Stimulated activated naive CD8-positive, alpha-beta T cell treated with anti-CD3 and anti-CD28 coated beads, Interleukin-15, Interleukin-2, amounts not matched to agents 100 ng/mL and 50 ng/mL, for 24 hours (primary cell): Measurements from ENCODE around the gene RAB9B.
"Not testable (repeated sequence)": the region's sequence is repeated elsewhere in the genome, so short reads cannot be mapped to it uniquely, and the experiment has no call there.

Experiments
- H3K27ac Mint-ChIP-seq: one replicate; pipeline ENCODE4 v1.8.0; 2021; ENCODE audit warnings: mild to moderate bottlenecking, mixed read lengths
- H3K27me3 Mint-ChIP-seq: one replicate; pipeline ENCODE4 v1.8.0; 2021; ENCODE audit warnings: mixed read lengths
- H3K36me3 Mint-ChIP-seq: one replicate; pipeline ENCODE4 v1.8.0; 2021; ENCODE audit warnings: low read depth, mixed read lengths
- H3K4me1 Mint-ChIP-seq: one replicate; pipeline ENCODE4 v1.8.0; 2021; ENCODE audit warnings: low read depth, mixed read lengths
- H3K4me3 Mint-ChIP-seq: one replicate; pipeline ENCODE4 v1.8.0; 2021; ENCODE audit warnings: mild to moderate bottlenecking, mixed read lengths
- H3K9me3 Mint-ChIP-seq: one replicate; pipeline ENCODE4 v1.8.0; 2021; ENCODE audit warnings: mixed read lengths

Gene RAB9B

DNA sequence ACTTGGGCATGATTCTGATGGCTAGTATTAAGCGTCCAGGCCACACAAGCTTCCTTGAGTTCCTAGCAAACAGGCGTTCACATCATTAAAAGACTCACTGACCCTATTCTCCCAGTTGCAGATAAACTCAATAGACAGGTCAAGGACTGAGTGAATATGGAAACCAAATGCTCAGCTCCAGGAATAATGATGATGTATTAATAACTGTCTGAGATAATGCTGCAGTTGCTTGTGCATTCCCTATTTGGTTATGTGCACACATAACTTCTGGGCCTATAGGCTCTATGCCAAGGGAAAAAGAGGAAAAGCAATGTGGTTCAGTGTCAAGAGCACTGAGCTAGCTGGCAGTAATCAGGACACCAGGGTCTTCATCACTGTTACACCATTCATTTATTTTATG lies 3.5 kb downstream of the RAB9B start:
- no peak overlapping the region for H3K4me3 Mint-ChIP-seq

DNA sequence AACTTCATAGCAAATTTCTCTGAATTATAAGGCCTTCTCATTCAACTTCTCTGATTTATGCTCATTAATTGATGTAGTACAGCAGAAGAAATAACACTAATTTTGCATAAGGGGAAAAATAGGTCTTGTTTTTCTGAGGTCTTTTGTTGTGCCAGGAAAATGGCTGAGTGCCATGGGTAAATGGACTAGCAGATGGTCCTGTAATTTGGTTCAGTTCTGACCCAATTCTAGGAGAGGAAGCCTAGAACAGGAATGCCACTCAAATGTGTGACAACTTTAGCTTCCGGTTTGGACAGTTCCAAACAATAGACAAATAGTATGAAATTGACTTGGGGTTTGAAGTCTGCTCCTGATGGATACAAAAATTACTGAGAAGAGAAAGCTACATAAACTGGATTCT lies 6.2 kb downstream of the RAB9B start:
- no peaks in the 10 kb centered on the region for H3K9me3 Mint-ChIP-seq
- peaks cover 5% of the 10 kb centered on the region for H3K4me1 Mint-ChIP-seq

More for the DNA sequence above, 3.5 kb downstream of the RAB9B start:
- Mint-ChIP-seq H3K27ac (no peak overlapping the region), H3K36me3 (no peaks in the 10 kb centered on the region), H3K9me3 (no peaks in the 10 kb centered on the region), H3K4me1 (peaks cover 12% of the 10 kb centered on the region), H3K27me3 (no peaks in the 10 kb centered on the region)

DNA sequence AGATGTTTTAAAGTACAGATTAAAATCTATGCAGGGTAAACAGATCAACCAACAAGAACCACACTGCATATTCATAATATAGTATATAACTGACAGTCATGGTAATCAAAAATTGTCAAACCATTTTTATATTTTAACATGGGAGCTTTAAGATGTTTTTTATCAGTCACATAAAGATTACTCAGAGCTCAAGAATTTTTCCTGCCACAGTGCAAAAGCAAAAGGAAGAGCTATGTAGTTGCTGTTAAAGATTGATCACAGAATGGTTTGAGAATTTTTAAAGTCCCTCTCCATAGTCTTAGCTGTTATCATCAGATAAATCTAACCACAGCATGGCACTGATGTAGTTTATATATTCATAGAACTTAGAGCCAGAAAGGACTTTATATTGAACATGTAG lies 8.5 kb downstream of the RAB9B start:
- Mint-ChIP-seq H3K4me1 (peaks cover 5% of the 10 kb centered on the region), H3K9me3 (no peaks in the 10 kb centered on the region), H3K27ac (no peak overlapping the region), H3K36me3 (no peaks in the 10 kb centered on the region), H3K4me3 (no peak overlapping the region), H3K27me3 (no peaks in the 10 kb centered on the region)

More for the DNA sequence above, 6.2 kb downstream of the RAB9B start:
- H3K27ac Mint-ChIP-seq, result no peak overlapping the region
- H3K27me3 Mint-ChIP-seq, result no peaks in the 10 kb centered on the region
- no peaks in the 10 kb centered on the region for H3K36me3 Mint-ChIP-seq
- no peak overlapping the region for H3K4me3 Mint-ChIP-seq

DNA sequence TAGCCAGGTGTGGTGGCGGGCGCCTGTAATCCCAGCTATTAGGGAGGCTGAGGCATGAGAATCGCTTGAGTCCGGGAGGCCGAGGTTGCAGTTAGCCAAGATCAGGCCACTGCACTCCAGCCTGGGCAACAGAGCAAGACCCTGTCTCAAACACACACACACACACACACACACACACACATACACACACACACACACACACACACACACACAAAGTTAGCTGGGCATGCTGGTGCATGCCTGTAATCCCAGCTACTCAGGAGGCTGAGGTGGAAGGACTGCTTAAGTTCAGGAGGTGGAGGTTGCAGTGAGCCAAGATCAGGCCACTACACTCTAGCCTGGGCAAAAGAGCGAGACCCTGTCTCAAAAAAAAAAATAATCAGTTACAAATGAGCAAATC lies 11.3 kb downstream of the RAB9B start:
- not testable (repeated sequence) for H3K27ac Mint-ChIP-seq, H3K9me3 Mint-ChIP-seq, H3K4me3 Mint-ChIP-seq, H3K27me3 Mint-ChIP-seq, H3K4me1 Mint-ChIP-seq, H3K36me3 Mint-ChIP-seq

DNA sequence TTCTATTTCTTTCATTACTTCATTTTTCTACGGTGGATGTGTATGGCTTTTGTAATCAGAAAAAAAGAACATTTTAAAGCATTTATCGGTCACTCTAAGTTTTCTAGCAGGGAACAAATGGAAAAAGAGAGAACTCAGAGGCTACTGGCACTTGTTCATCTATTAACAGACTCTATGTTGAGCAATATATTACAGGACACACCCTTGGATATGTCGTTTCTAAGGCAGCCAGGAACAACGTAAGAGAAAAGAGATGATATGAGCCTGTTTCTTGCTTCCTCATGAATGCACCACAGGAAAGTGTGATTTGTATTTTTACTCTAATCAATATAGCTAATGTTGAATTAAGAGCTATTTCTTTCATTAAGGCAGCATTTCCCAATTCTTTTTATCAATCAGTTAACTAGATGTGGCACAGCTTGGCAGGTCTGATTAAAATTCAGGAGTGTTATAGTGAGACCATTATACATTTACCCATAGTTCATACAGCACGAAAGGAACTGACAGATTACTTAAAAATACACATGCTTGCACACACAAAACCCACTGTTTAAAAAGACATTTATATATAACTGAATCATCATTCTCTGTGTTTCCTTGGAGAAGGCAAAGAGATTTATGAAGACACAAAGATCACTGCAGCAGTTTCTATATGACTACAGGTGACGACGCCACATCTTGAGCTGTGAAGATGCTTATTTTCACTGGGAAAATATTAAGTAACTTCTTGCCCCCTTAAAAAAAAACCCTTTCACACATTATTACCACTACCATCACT lies 13.0 kb downstream of the RAB9B start:
- no peak overlapping the region for H3K4me3 Mint-ChIP-seq
- H3K4me1 Mint-ChIP-seq, result no peaks in the 10 kb centered on the region
- H3K27me3 Mint-ChIP-seq, result peaks cover 13% of the 10 kb centered on the region
- H3K9me3 Mint-ChIP-seq, result no peaks in the 10 kb centered on the region
- H3K36me3 Mint-ChIP-seq, result no peaks in the 10 kb centered on the region
- no peak overlapping the region for H3K27ac Mint-ChIP-seq

DNA sequence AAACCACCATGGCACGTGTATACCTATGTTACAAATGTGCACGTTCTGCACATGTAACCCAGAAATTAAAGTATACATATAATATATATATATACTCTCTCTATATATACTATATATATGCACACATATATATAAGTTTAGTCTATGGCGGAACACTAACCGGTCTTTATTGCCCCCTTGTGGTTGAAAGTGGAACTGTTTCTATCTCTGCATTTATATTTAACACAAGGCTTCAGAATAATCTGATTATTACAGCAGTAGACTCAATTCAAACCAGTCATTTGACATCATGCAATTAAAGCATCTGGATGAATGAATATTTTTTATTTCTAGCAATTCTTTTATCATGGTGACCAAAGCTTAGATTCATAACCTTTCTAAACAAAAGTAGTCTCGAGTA lies 14.6 kb downstream of the RAB9B start:
- no peak overlapping the region for H3K27ac Mint-ChIP-seq
- H3K4me3 Mint-ChIP-seq, result no peak overlapping the region
- H3K4me1 Mint-ChIP-seq, result no peaks in the 10 kb centered on the region
- peaks cover 13% of the 10 kb centered on the region for H3K27me3 Mint-ChIP-seq
- no peaks in the 10 kb centered on the region for H3K36me3 Mint-ChIP-seq
- no peaks in the 10 kb centered on the region for H3K9me3 Mint-ChIP-seq

DNA sequence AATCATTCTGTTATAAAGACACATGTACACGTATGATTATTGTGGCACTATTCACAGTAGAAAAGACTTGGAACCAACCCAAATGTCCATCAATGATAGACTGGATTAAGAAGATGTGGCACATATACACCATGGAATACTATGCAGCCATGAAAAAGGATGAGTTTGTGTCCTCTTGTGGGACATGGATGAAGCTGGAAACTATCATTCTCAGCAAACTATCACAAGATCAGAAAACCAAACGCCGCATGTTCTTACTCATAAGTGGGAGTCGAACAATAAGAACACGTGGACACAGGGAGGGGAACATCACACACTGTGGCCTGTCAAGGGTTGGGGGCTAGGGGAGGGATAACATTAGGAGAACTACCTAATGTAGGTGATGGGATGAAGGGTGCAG lies 15.0 kb downstream of the RAB9B start:
- H3K27me3 Mint-ChIP-seq, result peaks cover 13% of the 10 kb centered on the region

DNA sequence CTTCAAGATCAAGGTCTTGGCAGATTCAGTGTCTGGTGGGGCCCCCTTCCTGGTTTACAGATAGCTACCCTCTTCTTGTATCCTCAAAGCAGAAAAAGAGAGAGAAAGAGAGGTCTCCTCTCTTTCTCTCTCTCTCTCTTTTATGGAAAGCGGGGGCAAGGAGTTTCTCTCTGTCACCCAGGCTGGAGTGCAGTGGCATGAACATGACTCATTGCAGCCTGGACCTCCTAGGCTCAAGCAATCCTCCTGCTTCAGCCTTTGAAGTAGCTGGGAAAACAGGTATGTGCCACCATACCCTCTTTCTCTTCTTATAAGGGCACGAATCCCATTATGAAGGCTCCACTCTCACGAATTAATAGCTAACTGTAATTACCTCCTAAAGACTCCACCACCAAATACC lies 20.2 kb downstream of the RAB9B start:
- Mint-ChIP-seq H3K36me3 (no peaks in the 10 kb centered on the region), H3K27ac (no peak overlapping the region), H3K4me1 (peaks cover 4% of the 10 kb centered on the region), H3K9me3 (no peaks in the 10 kb centered on the region), H3K27me3 (peaks cover 13% of the 10 kb centered on the region), H3K4me3 (no peak overlapping the region)

More for the DNA sequence above, 15.0 kb downstream of the RAB9B start:
- H3K27ac Mint-ChIP-seq, H3K4me3 Mint-ChIP-seq, H3K36me3 Mint-ChIP-seq, H3K9me3 Mint-ChIP-seq, H3K4me1 Mint-ChIP-seq: not testable (repeated sequence)

DNA sequence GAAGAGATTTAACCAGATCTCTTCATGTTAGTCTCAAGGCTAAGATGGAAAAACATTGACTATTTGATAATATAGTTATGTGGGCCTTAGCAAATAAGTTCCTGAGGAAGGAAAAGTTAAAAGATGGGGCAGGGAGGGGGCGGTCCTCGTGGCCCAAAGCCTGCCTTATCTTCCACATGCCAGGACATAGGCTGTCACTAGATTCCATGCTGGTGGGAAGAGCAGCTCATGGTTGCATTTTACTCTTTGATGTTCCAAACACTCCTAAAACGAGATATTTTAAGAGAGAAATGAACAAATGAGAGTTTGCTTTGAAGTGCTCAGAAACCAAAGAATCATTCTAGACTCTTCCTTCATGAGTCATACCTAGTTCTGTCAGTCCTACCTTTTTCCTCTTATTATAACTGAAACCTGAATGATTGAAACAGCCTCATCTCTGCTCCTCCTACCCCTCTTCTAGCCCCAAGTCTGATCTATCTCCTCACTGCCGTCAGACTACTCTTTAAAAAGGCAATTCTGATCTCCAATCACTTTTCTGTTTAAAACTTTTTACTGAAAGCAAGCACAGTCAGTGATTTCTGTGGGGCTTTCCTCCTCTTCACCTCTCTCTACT lies 25.1 kb downstream of the RAB9B start:
- Mint-ChIP-seq H3K27ac (no peak overlapping the region), H3K4me3 (no peak overlapping the region), H3K9me3 (no peaks in the 10 kb centered on the region), H3K36me3 (no peaks in the 10 kb centered on the region), H3K4me1 (peaks cover 4% of the 10 kb centered on the region), H3K27me3 (no peaks in the 10 kb centered on the region)

DNA sequence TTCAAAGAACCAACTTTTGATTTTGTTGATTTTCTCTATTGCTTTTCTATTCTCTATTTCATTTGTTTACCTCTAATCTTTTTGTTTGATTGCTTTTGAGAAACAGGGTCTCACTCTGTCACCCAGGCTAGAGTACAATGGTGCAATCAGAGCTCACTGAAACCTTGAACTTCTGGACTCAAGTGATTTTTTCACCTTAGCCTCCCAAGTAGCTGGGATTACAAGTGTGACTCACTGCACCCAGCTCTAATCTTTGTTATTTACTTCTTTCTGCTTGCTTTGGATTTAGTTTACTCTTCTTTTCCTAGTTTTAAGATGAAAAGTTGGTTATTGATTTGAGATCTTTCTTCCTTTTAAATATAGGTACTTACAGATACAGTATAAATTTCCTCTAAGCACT lies 26.2 kb downstream of the RAB9B start:
- Mint-ChIP-seq H3K9me3 (no peaks in the 10 kb centered on the region), H3K4me3 (no peak overlapping the region), H3K4me1 (peaks cover 4% of the 10 kb centered on the region), H3K27ac (no peak overlapping the region), H3K36me3 (no peaks in the 10 kb centered on the region), H3K27me3 (no peaks in the 10 kb centered on the region)

DNA sequence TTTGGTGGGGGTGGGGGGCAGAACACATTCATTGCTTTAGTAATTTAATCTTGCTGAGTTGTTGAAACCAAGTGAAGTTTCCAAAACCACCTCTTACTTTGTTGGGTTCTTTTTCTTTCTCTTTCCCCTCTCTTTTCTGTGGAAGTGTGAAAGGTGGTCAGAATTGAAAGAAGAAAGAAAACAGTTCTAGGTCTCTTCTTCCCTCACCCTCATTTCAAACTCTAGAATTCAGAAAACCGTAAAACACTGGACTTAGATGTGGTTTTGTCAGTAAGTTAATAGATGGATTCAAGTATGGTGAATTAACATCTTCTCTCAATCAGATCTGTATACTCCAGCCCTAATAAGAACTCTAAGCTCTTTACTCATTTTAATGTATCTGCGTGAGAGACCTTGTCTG lies 31.7 kb downstream of the RAB9B start:
- no peak overlapping the region for H3K27ac Mint-ChIP-seq
- no peak overlapping the region for H3K4me3 Mint-ChIP-seq
- H3K4me1 Mint-ChIP-seq, result peaks cover 7% of the 10 kb centered on the region
- H3K27me3 Mint-ChIP-seq, result no peaks in the 10 kb centered on the region
- H3K9me3 Mint-ChIP-seq, result no peaks in the 10 kb centered on the region
- H3K36me3 Mint-ChIP-seq, result no peaks in the 10 kb centered on the region

DNA sequence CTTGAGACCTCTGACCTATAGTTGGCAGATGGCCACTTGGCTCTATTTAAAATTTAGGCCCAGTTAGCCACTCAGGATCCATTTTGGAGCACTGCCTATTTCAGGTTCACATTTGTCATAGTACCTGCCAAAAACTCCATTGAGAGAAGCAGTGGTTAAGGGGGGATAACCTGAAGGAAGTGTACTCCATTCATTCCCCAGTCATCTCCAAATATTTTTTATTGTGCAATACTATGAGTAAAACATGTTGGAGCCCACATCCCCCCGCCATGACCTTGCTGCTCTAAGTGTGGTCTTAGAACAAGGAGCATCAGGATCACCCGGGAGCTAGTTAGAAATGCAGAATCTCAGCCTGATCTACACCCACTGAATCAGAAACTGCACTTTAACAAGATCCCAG lies 34.4 kb downstream of the RAB9B start:
- no peak overlapping the region for H3K27ac Mint-ChIP-seq
- no peak overlapping the region for H3K4me3 Mint-ChIP-seq
- peaks cover 7% of the 10 kb centered on the region for H3K4me1 Mint-ChIP-seq
- H3K9me3 Mint-ChIP-seq, result no peaks in the 10 kb centered on the region
- H3K27me3 Mint-ChIP-seq, result no peaks in the 10 kb centered on the region
- H3K36me3 Mint-ChIP-seq, result no peaks in the 10 kb centered on the region

DNA sequence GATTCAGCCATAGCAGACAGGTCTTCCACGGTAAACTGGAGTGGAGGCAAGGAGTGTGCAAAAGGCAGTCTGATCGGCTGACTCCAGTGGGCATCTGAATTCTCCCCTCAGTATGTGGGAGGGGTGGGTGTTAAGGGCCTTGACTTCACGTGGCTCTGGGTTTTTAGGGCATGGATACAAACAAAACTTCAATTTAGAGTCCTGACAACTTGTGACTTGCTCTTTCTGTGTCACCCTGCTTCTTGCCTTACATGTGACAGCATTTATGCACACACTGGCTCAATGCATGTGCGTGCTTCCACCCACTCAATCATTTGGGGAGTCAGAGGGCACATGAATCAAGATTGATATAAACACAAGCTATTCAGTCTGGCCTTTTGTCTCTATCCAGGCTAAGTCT lies 37.9 kb downstream of the RAB9B start:
- no peak overlapping the region for H3K4me3 Mint-ChIP-seq
- H3K27me3 Mint-ChIP-seq, result no peaks in the 10 kb centered on the region
- no peaks in the 10 kb centered on the region for H3K9me3 Mint-ChIP-seq
- H3K27ac Mint-ChIP-seq, result no peak overlapping the region
- peaks cover 3% of the 10 kb centered on the region for H3K4me1 Mint-ChIP-seq
- H3K36me3 Mint-ChIP-seq, result no peaks in the 10 kb centered on the region

DNA sequence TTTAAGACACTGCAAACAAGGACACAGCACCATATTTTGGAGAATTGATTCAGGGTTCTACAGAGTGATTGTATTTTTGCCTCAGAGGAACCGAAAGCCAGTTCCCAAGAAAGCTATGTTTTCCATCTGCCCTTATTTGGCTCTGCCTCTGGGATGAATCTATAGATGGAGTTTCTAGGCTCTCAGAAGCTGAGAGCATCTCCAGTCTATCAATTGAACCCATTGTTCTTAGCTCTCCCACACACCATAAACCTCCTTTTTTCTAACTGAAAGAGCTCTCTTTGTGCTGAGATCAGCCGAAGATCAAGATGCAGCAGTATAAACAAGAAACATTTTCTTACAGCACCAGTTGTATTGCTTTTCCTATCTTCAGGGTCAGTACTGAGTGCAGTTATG lies 38.5 kb downstream of the RAB9B start:
- H3K27me3 Mint-ChIP-seq, result no peaks in the 10 kb centered on the region
- no peaks in the 10 kb centered on the region for H3K9me3 Mint-ChIP-seq
- H3K4me3 Mint-ChIP-seq, result no peak overlapping the region
- peaks cover 9% of the 10 kb centered on the region for H3K4me1 Mint-ChIP-seq
- no peaks in the 10 kb centered on the region for H3K36me3 Mint-ChIP-seq
- H3K27ac Mint-ChIP-seq, result no peak overlapping the region

DNA sequence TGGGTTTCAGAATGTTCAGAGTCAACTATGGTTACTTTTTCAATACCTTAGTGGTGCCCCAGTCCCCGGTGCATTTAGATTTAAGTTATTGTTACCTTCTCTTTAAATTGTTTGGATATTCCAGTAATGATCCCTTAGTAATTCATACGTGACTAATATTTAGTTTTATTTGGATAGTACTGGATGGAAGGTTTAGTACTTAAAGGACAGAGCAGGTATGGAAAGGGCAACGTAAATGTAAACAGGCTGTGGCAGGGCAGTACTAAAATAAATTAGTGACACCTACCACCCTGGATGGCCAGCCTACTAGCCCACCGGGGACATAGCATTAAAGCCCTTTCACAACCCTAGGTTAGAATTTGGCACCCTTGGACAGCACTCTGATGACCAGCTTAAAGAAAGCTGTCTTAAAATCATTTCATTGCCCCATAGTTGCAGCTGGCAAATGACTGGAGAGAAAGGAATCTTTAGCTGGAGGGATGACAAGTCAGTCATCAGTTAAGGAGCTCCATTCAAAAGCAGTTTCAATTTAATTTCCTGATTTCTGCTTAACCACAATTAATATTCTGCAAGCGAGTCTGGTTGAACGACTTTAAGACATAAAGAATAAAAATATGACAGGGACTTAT lies 39.0 kb downstream of the RAB9B start:
- Mint-ChIP-seq H3K27me3 (no peaks in the 10 kb centered on the region), H3K4me3 (no peak overlapping the region), H3K9me3 (no peaks in the 10 kb centered on the region), H3K36me3 (no peaks in the 10 kb centered on the region), H3K27ac (no peak overlapping the region), H3K4me1 (peaks cover 9% of the 10 kb centered on the region)
